WTC11 (cell line): ENCODE data around the gene DNASE1L2. TPM values are rescaled to one million over a fixed set of nuclear protein-coding genes. Genes with fewer than 3 reads are reported as not detected.

ENCODE experiments used
- ATAC-seq: fragments of 200-7000 bp; cut with Tn5 transposase; 2 replicates; pipeline ENCODE4 v1.10.0; 2021; ENCODE audit warnings: mild to moderate bottlenecking, moderate library complexity
- CTCF ChIA-PET: fragments of 300-600 bp; sonication (Branson Sonifier 250); formaldehyde crosslinking; loops from one replicate; lab custom pipeline; 2021; ENCODE audit warnings: antibody characterized with exemption; lab: Charles Lee
- POLR2A ChIA-PET: fragments of 350-600 bp; sonication (Branson Sonifier 250); formaldehyde crosslinking; loops from one replicate; lab custom pipeline; 2021; ENCODE audit warnings: antibody characterized with exemption; lab: Charles Lee
- DNase-seq: peaks from one replicate; pipeline ENCODE4 v3.0.0; 2021; ENCODE audit warnings: low spot score
- H3K27ac Mint-ChIP-seq: 2 replicates; pipeline ENCODE4 v1.8.0; 2021; ENCODE audit warnings: mixed read lengths
- H3K27me3 Mint-ChIP-seq: 2 replicates; pipeline ENCODE4 v1.8.0; 2021; ENCODE audit warnings: low read depth, mild to moderate bottlenecking, moderate library complexity, mixed read lengths
- H3K36me3 Mint-ChIP-seq: 2 replicates; pipeline ENCODE4 v1.8.0; 2021; ENCODE audit warnings: mixed read lengths
- H3K4me1 Mint-ChIP-seq: 2 replicates; pipeline ENCODE4 v1.8.0; 2022; ENCODE audit warnings: mixed read lengths
- H3K4me3 Mint-ChIP-seq: 2 replicates; pipeline ENCODE4 v1.8.0; 2021; ENCODE audit warnings: mild to moderate bottlenecking, moderate library complexity, mixed read lengths
- H3K9me3 Mint-ChIP-seq: 2 replicates; pipeline ENCODE4 v1.8.0; 2021; ENCODE audit warnings: mixed read lengths
- AR ChIP-seq: fragments of 250-450 bp; sonication (Bioruptor Pico); IDR thresholded peaks from 2 replicates; pipeline ENCODE4 v1.9.0; 2021; ENCODE audit warnings: mild to moderate bottlenecking
- ATF3 ChIP-seq: sonication (generic); formaldehyde crosslinking; conservative IDR thresholded peaks from 2 replicates; pipeline ENCODE4 v1.8.1; 2022; ENCODE audit warnings: mild to moderate bottlenecking, missing genetic modification reagents
- CREM ChIP-seq: sonication (generic); formaldehyde crosslinking; IDR thresholded peaks from 2 replicates; pipeline ENCODE4 v1.8.1; 2022; ENCODE audit warnings: mild to moderate bottlenecking, missing genetic modification reagents, moderate library complexity
- EMX1 ChIP-seq: fragments of 250-450 bp; sonication (Bioruptor Pico); IDR thresholded peaks from 2 replicates; pipeline ENCODE4 v1.8.0; 2021; ENCODE audit warnings: mild to moderate bottlenecking
- ERG ChIP-seq: fragments of 250-450 bp; sonication (Bioruptor Pico); IDR thresholded peaks from 2 replicates; pipeline ENCODE4 v1.8.0; 2021; ENCODE audit warnings: mild to moderate bottlenecking
- IRF1 ChIP-seq: sonication (generic); formaldehyde crosslinking; IDR thresholded peaks from 2 replicates; pipeline ENCODE4 v1.8.0; 2023; ENCODE audit warnings: missing genetic modification reagents
- JAZF1 ChIP-seq: fragments of 250-450 bp; sonication (Bioruptor Pico); IDR thresholded peaks from 2 replicates; pipeline ENCODE4 v1.9.0; 2021; ENCODE audit warnings: moderate library complexity, mild to moderate bottlenecking, inconsistent platforms
- MXD4 ChIP-seq: fragments of 250-450 bp; sonication (Bioruptor Pico); IDR thresholded peaks from 2 replicates; pipeline ENCODE4 v1.8.0; 2021; ENCODE audit warnings: mild to moderate bottlenecking, moderate library complexity, borderline replicate concordance
- MYBL2 ChIP-seq: sonication (generic); formaldehyde crosslinking; IDR thresholded peaks from 2 replicates; pipeline ENCODE4 v1.8.1; 2023; ENCODE audit warnings: mild to moderate bottlenecking, moderate library complexity, missing genetic modification reagents
- NFYB ChIP-seq: sonication (generic); formaldehyde crosslinking; conservative IDR thresholded peaks from 2 replicates; pipeline ENCODE4 v1.8.0; 2022; ENCODE audit warnings: low read depth, missing genetic modification reagents
- NR2C2 ChIP-seq: sonication (generic); formaldehyde crosslinking; IDR thresholded peaks from 2 replicates; pipeline ENCODE4 v1.8.0; 2022; ENCODE audit warnings: mild to moderate bottlenecking, missing genetic modification reagents
- USF1 ChIP-seq: sonication (generic); formaldehyde crosslinking; IDR thresholded peaks from 2 replicates; pipeline ENCODE4 v1.8.0; 2022; ENCODE audit warnings: mild to moderate bottlenecking, missing genetic modification reagents
- ZBTB21 ChIP-seq: sonication (generic); formaldehyde crosslinking; IDR thresholded peaks from 2 replicates; pipeline ENCODE4 v1.8.1; 2023; ENCODE audit warnings: mild to moderate bottlenecking, missing genetic modification reagents, borderline replicate concordance
- ZNF219 ChIP-seq: sonication (generic); formaldehyde crosslinking; IDR thresholded peaks from 2 replicates; pipeline ENCODE4 v1.8.0; 2023; ENCODE audit warnings: missing genetic modification reagents, mild to moderate bottlenecking, borderline replicate concordance
- ZNF263 ChIP-seq: sonication (generic); formaldehyde crosslinking; IDR thresholded peaks from 2 replicates; pipeline ENCODE4 v1.8.1; 2022; ENCODE audit warnings: low read depth, mild to moderate bottlenecking, moderate library complexity, missing genetic modification reagents
- ZNF671 ChIP-seq: fragments of 250-450 bp; sonication (Bioruptor Pico); IDR thresholded peaks from 2 replicates; pipeline ENCODE4 v1.8.0; 2021; ENCODE audit warnings: mild to moderate bottlenecking
- total RNA-seq: library from RNA; stranded (reverse); gene quantifications from 3 replicates; pipeline ENCODE4 v1.2.3, GENCODE V29; 2021

DNASE1L2 gene
- total RNA-seq, 1 experiment from 2014 or later: 0.66 TPM

- TF ChIP-seq NR2C2 (CRISPR knock-in tag) (no peak), AR (no peak), NFYB (CRISPR knock-in tag) (no peak), ZNF263 (CRISPR knock-in tag) (no peak), IRF1 (no peak)
These were observed 30.9 kb upstream of the DNASE1L2 start, which contains the start of gene MLST8 (continued) for GRCh38 chr16:2205104-2205966.

GRCh38 chr16:2205967-2206313, 30.3 kb upstream of the DNASE1L2 start:
- H3K9me3 Mint-ChIP-seq: no peaks in the 10 kb centered on the region
- peaks cover 14% of the 10 kb centered on the region for H3K36me3 Mint-ChIP-seq
- peak overlapping the region; percentile 80 for H3K4me3 Mint-ChIP-seq
- no peak overlapping the region for H3K27ac Mint-ChIP-seq
- TF ChIP-seq USF1 (CRISPR knock-in tag) (no peak), MXD4 (CRISPR knock-in tag) (no peak), ZNF219 (CRISPR knock-in tag) (no peak), EMX1 (CRISPR knock-in tag) (no peak), ZBTB21 (CRISPR knock-in tag) (no peak), MYBL2 (no peak)
- peaks cover 18% of the 10 kb centered on the region for H3K27me3 Mint-ChIP-seq
- H3K4me1 Mint-ChIP-seq: peaks cover 17% of the 10 kb centered on the region
- ATAC-seq (no peak), DNase-seq (no peak)
- POLR2A ChIA-PET: interaction anchor here (0.7 to 1.3 kb wide), 2 partner anchors 34 to 51 kb away, joined by 3 read pairs; partner anchors contain the start of gene TRAF7
- CTCF ChIA-PET: interaction anchor here (1.3 to 2.7 kb wide), 3 partner anchors 11 to 51 kb away, joined by 4 to 13 read pairs (median 4); partner anchors contain the start of genes CASKIN1 and TRAF7

- ATAC-seq (no peak), DNase-seq (no peak)
- Mint-ChIP-seq H3K9me3 (no peaks in the 10 kb centered on the region), H3K4me1 (peaks cover 17% of the 10 kb centered on the region), H3K36me3 (peaks cover 14% of the 10 kb centered on the region), H3K27ac (peak overlapping the region; percentile 95), H3K4me3 (peak overlapping the region; percentile 80), H3K27me3 (peaks cover 18% of the 10 kb centered on the region)
- ChIA-PET CTCF (interaction anchor here (0.6 to 2.7 kb wide), 4 partner anchors 11 to 183 kb away, joined by 3 to 13 read pairs (median 4); partner anchors contain the start of genes CASKIN1 and TRAF7), POLR2A (interaction anchor here (0.5 to 1.3 kb wide), 4 partner anchors 8 to 184 kb away, joined by 3 to 6 read pairs (median 3); partner anchors contain the start of genes PGP and TRAF7)
- no peak for TF ChIP-seq ZNF671 (CRISPR knock-in tag)
- TF ChIP-seq ATF3 (CRISPR knock-in tag): no peak
- TF ChIP-seq JAZF1 (CRISPR knock-in tag): no peak
- TF ChIP-seq CREM (CRISPR knock-in tag): no peak
- no peak for TF ChIP-seq ERG
These were observed 29.8 kb upstream of the DNASE1L2 start for GRCh38 chr16:2206420-2206779.
